VCaP (cell line): ENCODE results near the gene MAP3K3.
A peak's percentile ranks its signal among the peaks of the same experiment; 100 is the strongest.

Experiments
- H3K27ac ChIP-seq: fragments of 450-650 bp; 2 replicates; pipeline ENCODE4 v1.5.1; 2017
- TF ChIP-seq, protein P1 (sequence below): fragments of 450-650 bp; conservative IDR thresholded peaks from 2 replicates; pipeline ENCODE4 v1.5.1; 2017; ENCODE audit warnings: mild to moderate bottlenecking, moderate library complexity

Gene MAP3K3

DNA sequence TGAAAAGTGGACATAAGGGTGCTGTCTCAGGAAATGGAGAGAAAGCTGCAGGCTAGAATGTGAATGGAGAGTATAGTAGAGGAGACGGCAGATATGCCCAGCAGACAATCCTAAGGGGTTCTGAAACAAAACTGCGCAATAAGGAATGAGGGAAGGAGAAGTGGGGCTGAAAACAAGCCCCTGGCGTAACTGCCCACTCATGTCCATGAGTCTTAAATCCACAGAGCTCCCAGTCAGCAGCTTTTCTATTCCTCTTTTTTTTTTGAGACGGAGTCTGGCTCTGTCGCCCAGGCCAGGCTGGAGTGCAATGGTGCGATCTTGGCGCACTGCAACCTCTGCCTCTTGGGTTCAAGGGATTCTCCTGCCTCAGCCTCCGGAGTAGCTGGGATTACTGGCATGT lies 113.5 kb downstream of the MAP3K3 start:
- no peak overlapping the region for H3K27ac ChIP-seq
- TF ChIP-seq, protein P1, sequence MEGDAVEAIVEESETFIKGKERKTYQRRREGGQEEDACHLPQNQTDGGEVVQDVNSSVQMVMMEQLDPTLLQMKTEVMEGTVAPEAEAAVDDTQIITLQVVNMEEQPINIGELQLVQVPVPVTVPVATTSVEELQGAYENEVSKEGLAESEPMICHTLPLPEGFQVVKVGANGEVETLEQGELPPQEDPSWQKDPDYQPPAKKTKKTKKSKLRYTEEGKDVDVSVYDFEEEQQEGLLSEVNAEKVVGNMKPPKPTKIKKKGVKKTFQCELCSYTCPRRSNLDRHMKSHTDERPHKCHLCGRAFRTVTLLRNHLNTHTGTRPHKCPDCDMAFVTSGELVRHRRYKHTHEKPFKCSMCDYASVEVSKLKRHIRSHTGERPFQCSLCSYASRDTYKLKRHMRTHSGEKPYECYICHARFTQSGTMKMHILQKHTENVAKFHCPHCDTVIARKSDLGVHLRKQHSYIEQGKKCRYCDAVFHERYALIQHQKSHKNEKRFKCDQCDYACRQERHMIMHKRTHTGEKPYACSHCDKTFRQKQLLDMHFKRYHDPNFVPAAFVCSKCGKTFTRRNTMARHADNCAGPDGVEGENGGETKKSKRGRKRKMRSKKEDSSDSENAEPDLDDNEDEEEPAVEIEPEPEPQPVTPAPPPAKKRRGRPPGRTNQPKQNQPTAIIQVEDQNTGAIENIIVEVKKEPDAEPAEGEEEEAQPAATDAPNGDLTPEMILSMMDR: no peak

DNA sequence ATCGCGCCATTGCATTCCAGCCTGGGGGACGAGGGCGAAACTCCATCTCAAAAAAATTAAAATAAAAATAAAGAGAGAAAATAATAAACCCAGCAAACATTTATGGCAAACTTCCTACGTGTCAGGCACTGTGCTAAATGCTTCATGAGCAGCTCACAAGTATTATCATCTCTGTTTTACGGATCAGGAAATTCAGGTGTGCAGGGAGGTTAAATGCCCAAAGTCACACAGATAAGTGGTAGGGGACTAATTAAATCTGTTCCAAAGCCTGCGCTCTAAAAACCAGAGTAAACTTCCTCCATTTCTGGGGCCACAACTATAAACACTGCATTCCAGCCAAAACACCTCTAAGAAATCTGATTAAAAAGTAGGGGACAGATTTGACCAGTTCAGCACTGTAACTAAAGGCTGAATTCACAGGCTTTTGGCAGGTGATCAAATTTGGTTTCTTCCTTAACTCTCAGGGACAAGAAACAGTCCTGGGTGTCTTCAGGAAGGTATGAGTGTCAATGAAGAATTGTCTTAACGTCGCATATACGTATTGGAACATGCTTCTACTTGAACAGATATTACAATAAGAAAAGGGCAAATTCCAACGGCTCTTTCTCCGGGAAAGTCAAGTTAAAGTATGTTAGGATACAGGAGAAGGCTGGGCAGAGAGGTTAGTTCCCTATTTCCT lies 118.4 kb downstream of the MAP3K3 start:
- H3K27ac ChIP-seq: peak overlapping the region; percentile 97
- TF ChIP-seq, protein P1: no peak

- TF ChIP-seq, protein P1: no peak
- peak overlapping the region; percentile 97 for H3K27ac ChIP-seq
Measured at GRCh38 chr17:63741143-63741407, 118.9 kb downstream of the MAP3K3 start.

DNA sequence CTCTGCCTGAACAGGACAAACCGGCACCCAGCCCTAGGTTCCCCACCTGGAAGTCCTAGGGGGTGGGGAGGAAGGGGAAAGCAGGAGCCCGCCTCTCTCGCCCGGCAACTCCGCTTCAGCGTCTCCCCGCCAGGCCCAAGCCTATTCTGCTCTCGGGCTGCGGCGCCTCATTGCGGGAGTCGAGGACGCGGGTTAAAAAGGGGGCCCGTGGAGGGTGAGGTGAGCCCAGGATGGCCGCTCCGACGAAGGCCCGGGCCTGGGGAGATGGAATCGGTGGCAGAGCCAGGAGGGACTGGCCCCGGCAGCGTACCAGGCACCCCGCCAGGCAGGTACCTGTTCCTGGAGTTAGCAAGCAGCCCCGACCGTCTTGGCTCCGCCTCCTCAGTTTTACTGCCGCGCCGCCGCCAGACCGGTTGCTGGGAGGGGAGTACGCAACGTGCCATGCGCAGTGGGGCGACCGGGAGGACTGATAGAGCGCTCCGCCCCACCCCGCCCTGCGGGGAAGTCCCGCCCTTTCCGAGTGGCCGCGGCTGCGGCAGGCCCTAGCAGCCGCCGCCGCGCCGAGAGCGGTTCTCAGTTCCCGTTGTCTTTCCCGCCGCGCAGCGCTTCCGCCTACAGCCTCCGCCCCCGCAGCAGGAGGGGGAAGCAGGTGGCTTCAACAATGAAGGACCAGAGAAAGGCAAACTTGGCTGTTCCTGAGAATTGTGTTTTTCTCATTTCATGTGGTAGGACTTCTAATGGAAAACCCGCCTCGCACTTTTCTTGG lies 119.4 kb downstream of the MAP3K3 start, which contains the start of gene STRADA:
Gene STRADA, minus strand, starts transcription at position 392 of the 766 bp plus-strand sequence. CDS start 13,430 bp downstream, outside the sequence.
- peak within 1 kb of the TSS; percentile 97 for H3K27ac ChIP-seq

More for the DNA sequence above, 119.4 kb downstream of the MAP3K3 start, which contains the start of gene STRADA:
- TF ChIP-seq, protein P1: no peak
